Measurements from ENCODE around the gene FNBP1.
"Not testable (repeated sequence)": the region's sequence is repeated elsewhere in the genome, so short reads cannot be mapped to it uniquely, and the experiment has no call there.

Gene FNBP1

GRCh38 chr9:130020618-130021017 lies 22.4 kb downstream of the FNBP1 start:
- DNase-seq, result peak; percentile 60

- DNase-seq, result no peak
Measured at GRCh38 chr9:130018265-130018664, 24.7 kb downstream of the FNBP1 start.

GRCh38 chr9:130017510-130017909 lies 25.5 kb downstream of the FNBP1 start:
- DNase-seq, result not testable (repeated sequence)

- DNase-seq, result no peak
Measured at GRCh38 chr9:130017076-130017475, 25.9 kb downstream of the FNBP1 start.

GRCh38 chr9:130015353-130016019 lies 27.5 kb downstream of the FNBP1 start:
- DNase-seq, result no peak

GRCh38 chr9:130013326-130013725 lies 29.7 kb downstream of the FNBP1 start:
- DNase-seq, result no peak

GRCh38 chr9:130010151-130010988 lies 32.6 kb downstream of the FNBP1 start:
- DNase-seq, result no peak

GRCh38 chr9:130009546-130009945 lies 33.4 kb downstream of the FNBP1 start:
- not testable (repeated sequence) for DNase-seq

GRCh38 chr9:130008538-130008937 lies 34.5 kb downstream of the FNBP1 start:
- no peak for DNase-seq

GRCh38 chr9:130006952-130007351 lies 36.0 kb downstream of the FNBP1 start:
- DNase-seq, result not testable (repeated sequence)

GRCh38 chr9:130003943-130004552 lies 38.9 kb downstream of the FNBP1 start:
- DNase-seq, result no peak

GRCh38 chr9:130002320-130002719 lies 40.7 kb downstream of the FNBP1 start:
- DNase-seq, result no peak

- DNase-seq, result no peak
Measured at GRCh38 chr9:130001190-130001589, 41.8 kb downstream of the FNBP1 start.

- DNase-seq, result no peak
Measured at GRCh38 chr9:129999141-129999510, 43.9 kb downstream of the FNBP1 start.

GRCh38 chr9:129998491-129999140 lies 44.4 kb downstream of the FNBP1 start:
- no peak for DNase-seq

GRCh38 chr9:129997706-129998105 lies 45.3 kb downstream of the FNBP1 start:
- DNase-seq, result not testable (repeated sequence)

GRCh38 chr9:129996161-129996830 lies 46.7 kb downstream of the FNBP1 start:
- DNase-seq, result no peak

- no peak for DNase-seq
Measured at GRCh38 chr9:129995409-129996160, 47.4 kb downstream of the FNBP1 start.

GRCh38 chr9:129994882-129995281 lies 48.1 kb downstream of the FNBP1 start:
- DNase-seq, result no peak

GRCh38 chr9:129991139-129991538 lies 51.9 kb downstream of the FNBP1 start:
- not testable (repeated sequence) for DNase-seq

- no peak for DNase-seq
Measured at GRCh38 chr9:129990269-129991010, 52.5 kb downstream of the FNBP1 start.

All from midbrain (tissue), 1 donor.